Liver (tissue), 9 donors: ENCODE data around the gene CSF1. TPM values are rescaled to one million over a fixed set of nuclear protein-coding genes. Genes with fewer than 3 reads are reported as not detected.

Experiments
- DNase-seq: peaks from one replicate; pipeline ENCODE4 v3.0.0-alpha.2; 2017; ENCODE audit warnings: low spot score
- H3K27ac ChIP-seq, 2 donors: one replicate each; pipeline ENCODE4 v1.7.0; 2013; ENCODE audit warnings: inconsistent platforms in 2 of 2, low read length in 2 of 2, control low read depth in 1 of 2, low read depth in 1 of 2, mild to moderate bottlenecking in 1 of 2
- H3K27me3 ChIP-seq, 4 donors: one replicate each; pipeline versions ENCODE4 v1.6.1 to v1.7.0; 2013; ENCODE audit warnings: low read length in 3 of 4, inconsistent platforms in 1 of 4, mild to moderate bottlenecking in 1 of 4, moderate library complexity in 1 of 4; ENCODE audit not compliant: control insufficient read depth in 4 of 4, insufficient read depth in 4 of 4
- H3K36me3 ChIP-seq, 4 donors: one replicate each; pipeline versions ENCODE4 v1.6.1 to v1.7.0; 2013; ENCODE audit warnings: low read length in 3 of 4, mild to moderate bottlenecking in 3 of 4, low read depth in 1 of 4, moderate library complexity in 1 of 4; ENCODE audit not compliant: control insufficient read depth in 4 of 4, insufficient read depth in 3 of 4
- H3K4me1 ChIP-seq, 4 donors: one replicate each; pipeline versions ENCODE4 v1.6.1 to v1.7.0; 2013; ENCODE audit warnings: low read length in 3 of 4, mild to moderate bottlenecking in 3 of 4, moderate library complexity in 1 of 4; ENCODE audit not compliant: control insufficient read depth in 4 of 4, insufficient read depth in 4 of 4
- H3K4me3 ChIP-seq, 3 donors: one replicate each; pipeline versions ENCODE4 v1.6.1 to v1.7.0; 2013; ENCODE audit warnings: low read length in 3 of 3, control low read depth in 1 of 3, low read depth in 1 of 3, mild to moderate bottlenecking in 1 of 3
- H3K9ac ChIP-seq, 2 donors: one replicate each; pipeline ENCODE4 v1.7.0; 2013; ENCODE audit warnings: low read length in 2 of 2, mild to moderate bottlenecking in 2 of 2, moderate library complexity in 2 of 2, control low read depth in 1 of 2, low read depth in 1 of 2
- H3K9me3 ChIP-seq, 4 donors: one replicate each; pipeline versions ENCODE4 v1.6.1 to v1.7.0; 2013; ENCODE audit warnings: low read length in 3 of 4; ENCODE audit not compliant: control insufficient read depth in 4 of 4
- EGR1 ChIP-seq, 2 donors: IDR thresholded peaks; 2 replicates each; pipeline ENCODE4 v1.6.1; 2016 to 2018; ENCODE audit warnings: antibody characterized with exemption in 2 of 2, low read depth in 2 of 2
- FOXA1 ChIP-seq: IDR thresholded peaks from 2 replicates; pipeline ENCODE4 v1.6.1; 2016; ENCODE audit warnings: antibody characterized with exemption
- FOXA2 ChIP-seq: IDR thresholded peaks from 2 replicates; pipeline ENCODE4 v1.6.1; 2016; ENCODE audit warnings: antibody characterized with exemption
- GABPA ChIP-seq, 2 donors: IDR thresholded peaks in 1 of 2; conservative IDR thresholded peaks in 1 of 2; 2 replicates each; pipeline ENCODE4 v1.6.1; 2016; ENCODE audit warnings: antibody characterized with exemption in 2 of 2, mild to moderate bottlenecking in 1 of 2, moderate library complexity in 1 of 2
- HNF4A ChIP-seq, 2 donors: conservative IDR thresholded peaks; 2 replicates each; pipeline ENCODE4 v1.6.1; 2016; ENCODE audit warnings: antibody characterized with exemption in 2 of 2, mild to moderate bottlenecking in 2 of 2
- HNF4G ChIP-seq: IDR thresholded peaks from 2 replicates; pipeline ENCODE4 v1.6.1; 2016; ENCODE audit warnings: antibody characterized with exemption
- JUND ChIP-seq, 2 donors: IDR thresholded peaks; 2 replicates each; pipeline ENCODE4 v1.6.1; 2016; ENCODE audit warnings: antibody characterized with exemption in 2 of 2
- NR2F2 ChIP-seq: IDR thresholded peaks from 2 replicates; pipeline ENCODE4 v1.6.1; 2016; ENCODE audit warnings: antibody characterized with exemption
- RAD21 ChIP-seq, 2 donors: IDR thresholded peaks; 2 replicates each; pipeline ENCODE4 v1.6.1; 2016; ENCODE audit warnings: antibody characterized with exemption in 2 of 2, mild to moderate bottlenecking in 2 of 2
- RXRA ChIP-seq, 2 donors: IDR thresholded peaks; 2 replicates each; pipeline ENCODE4 v1.6.1; 2017 to 2018; ENCODE audit warnings: antibody characterized with exemption in 2 of 2, mild to moderate bottlenecking in 1 of 2
- SP1 ChIP-seq: IDR thresholded peaks from 2 replicates; pipeline ENCODE4 v1.6.1; 2018; ENCODE audit warnings: antibody characterized with exemption, mild to moderate bottlenecking
- TAF1 ChIP-seq: conservative IDR thresholded peaks from 2 replicates; pipeline ENCODE4 v1.6.1; 2016; ENCODE audit warnings: antibody characterized with exemption, mild to moderate bottlenecking
- YY1 ChIP-seq: IDR thresholded peaks from 2 replicates; pipeline ENCODE4 v1.6.1; 2016; ENCODE audit warnings: antibody characterized with exemption, mild to moderate bottlenecking
- WGBS: extraction: QIAGEN DNeasy Blood & Tissue Kit; methylation state at CpG from one replicate; pipeline ENCODE4 v1.1.7; 2013; 5-methylcytosine and 5-hydroxymethylcytosine counted together
- polyA plus RNA-seq, 2 donors: library from polyadenylated mRNA; stranded (reverse) in 1 of 2; unstranded in 1 of 2; fragments of 200-250 nt in 1 of 2; fragments of >200 nt in 1 of 2; fragmentation: Nextera tagmentation in 1 of 2; extraction: Ambion mirVana in 1 of 2; gene quantifications; one replicate each; pipeline versions ENCODE4 v1.2.1 to v1.2.3, GENCODE V29; 2013 to 2015
- total RNA-seq, 2 donors: library from RNA; depleted of rRNA; stranded (reverse); fragments of >200 nt; gene quantifications; one replicate each; pipeline ENCODE4 v1.2.3, GENCODE V29; 2014
- TF ChIP-seq, protein P1 (sequence below): fragments of 150-350 bp; IDR thresholded peaks from 2 replicates; pipeline ENCODE4 v1.5.1; 2017; ENCODE audit warnings: improper control_type of control experiment, low read depth, low read length; ENCODE audit not compliant: missing input control
- TF ChIP-seq, protein P2 (sequence below): IDR thresholded peaks from 2 replicates; pipeline ENCODE4 v1.6.1; 2016; ENCODE audit warnings: antibody characterized with exemption
- TF ChIP-seq, protein P3 (sequence below): IDR thresholded peaks from 2 replicates; pipeline ENCODE4 v1.6.1; 2016; ENCODE audit warnings: antibody characterized with exemption
- TF ChIP-seq, protein P4 (sequence below): IDR thresholded peaks from 2 replicates; pipeline ENCODE4 v1.6.1; 2016; ENCODE audit warnings: antibody characterized with exemption
- TF ChIP-seq, protein P5 (sequence below): IDR thresholded peaks from 2 replicates; pipeline ENCODE4 v1.6.1; 2016; ENCODE audit warnings: antibody characterized with exemption, mild to moderate bottlenecking
- donor health status: healthy.
- donor health status: healthy.
- donor health status: healthy.
- donor health status: healthy.
- donor health status: healthy.

CSF1 gene
- total and polyA plus RNA-seq, 4 donors: 6.3 to 15.2 (median 11.3) TPM

DNA sequence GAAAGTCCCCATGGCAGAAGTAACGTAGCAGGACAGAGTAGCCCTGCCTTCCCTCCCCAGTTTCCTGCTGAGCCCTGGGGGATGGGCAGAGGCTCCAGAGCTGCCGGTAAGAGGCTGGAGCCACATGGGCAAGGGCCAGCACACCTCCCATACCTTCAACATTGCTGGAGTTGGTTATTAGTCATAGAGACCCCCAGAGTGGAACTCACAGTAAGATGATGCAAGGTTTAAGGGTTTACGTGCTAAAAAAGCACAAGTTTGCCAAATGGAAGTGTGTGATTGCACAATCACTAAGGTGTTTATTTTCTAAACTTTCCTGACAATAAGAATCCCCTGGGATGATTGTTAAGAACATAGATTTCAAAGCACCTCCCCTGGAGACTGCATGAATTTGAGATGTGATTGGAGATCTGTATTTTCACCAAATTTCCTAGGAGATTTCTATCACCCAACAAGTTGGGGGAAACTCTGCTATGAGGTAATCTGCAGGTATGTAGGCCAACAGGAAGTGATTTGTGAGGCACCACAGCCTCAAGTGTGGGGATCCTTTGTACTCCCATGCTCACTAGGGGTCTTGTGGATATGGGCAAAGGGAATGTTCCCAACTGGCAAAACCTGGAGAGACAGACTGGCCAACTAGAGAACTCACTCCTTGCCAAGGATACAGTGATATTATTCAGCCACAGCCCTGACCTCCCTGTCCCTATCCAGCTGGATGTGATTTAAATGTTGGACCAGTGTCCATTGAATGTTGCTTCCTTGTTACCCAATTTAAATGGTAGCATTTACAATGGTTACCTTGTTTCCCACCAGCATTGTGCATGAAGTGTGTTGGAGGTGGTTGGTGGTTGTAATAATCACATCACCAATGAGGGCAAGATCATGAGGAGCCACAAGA is 37.1 kb upstream of the CSF1 start (continued):
- TF ChIP-seq, protein P1, sequence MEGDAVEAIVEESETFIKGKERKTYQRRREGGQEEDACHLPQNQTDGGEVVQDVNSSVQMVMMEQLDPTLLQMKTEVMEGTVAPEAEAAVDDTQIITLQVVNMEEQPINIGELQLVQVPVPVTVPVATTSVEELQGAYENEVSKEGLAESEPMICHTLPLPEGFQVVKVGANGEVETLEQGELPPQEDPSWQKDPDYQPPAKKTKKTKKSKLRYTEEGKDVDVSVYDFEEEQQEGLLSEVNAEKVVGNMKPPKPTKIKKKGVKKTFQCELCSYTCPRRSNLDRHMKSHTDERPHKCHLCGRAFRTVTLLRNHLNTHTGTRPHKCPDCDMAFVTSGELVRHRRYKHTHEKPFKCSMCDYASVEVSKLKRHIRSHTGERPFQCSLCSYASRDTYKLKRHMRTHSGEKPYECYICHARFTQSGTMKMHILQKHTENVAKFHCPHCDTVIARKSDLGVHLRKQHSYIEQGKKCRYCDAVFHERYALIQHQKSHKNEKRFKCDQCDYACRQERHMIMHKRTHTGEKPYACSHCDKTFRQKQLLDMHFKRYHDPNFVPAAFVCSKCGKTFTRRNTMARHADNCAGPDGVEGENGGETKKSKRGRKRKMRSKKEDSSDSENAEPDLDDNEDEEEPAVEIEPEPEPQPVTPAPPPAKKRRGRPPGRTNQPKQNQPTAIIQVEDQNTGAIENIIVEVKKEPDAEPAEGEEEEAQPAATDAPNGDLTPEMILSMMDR: no peak
- TF ChIP-seq, protein P2, sequence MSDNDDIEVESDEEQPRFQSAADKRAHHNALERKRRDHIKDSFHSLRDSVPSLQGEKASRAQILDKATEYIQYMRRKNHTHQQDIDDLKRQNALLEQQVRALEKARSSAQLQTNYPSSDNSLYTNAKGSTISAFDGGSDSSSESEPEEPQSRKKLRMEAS: no peak
- no peak for TF ChIP-seq RXRA (IDR thresholded peaks at IDR 0.05)
- TF ChIP-seq, protein P3, sequence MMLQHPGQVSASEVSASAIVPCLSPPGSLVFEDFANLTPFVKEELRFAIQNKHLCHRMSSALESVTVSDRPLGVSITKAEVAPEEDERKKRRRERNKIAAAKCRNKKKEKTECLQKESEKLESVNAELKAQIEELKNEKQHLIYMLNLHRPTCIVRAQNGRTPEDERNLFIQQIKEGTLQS: no peak

DNA sequence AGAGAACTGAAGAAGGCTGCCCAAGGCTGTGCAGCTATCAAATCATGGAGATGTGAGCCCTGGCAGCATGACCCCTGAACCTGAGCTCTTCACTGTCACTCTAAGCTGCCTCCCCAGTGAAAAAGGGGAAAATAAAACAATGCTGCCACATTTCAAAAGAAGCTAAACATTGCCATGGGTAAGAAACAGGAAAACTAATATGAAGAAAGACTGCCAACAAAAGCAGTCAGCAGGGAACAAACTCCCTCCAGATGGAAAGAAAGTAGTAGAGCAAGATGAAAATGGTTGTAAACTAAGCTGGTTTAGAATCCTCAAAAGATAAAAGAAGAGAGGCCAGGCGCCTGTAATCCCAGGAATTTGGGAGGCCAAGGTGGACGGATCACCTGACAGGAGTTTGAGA is 36.2 kb upstream of the CSF1 start:
- TF ChIP-seq TAF1 (no peak), HNF4A (conservative IDR thresholded peaks at IDR 0.05) (no peak), SP1 (no peak), HNF4G (no peak), EGR1 (IDR thresholded peaks at IDR 0.05; ENCODE audit: low read depth in 2 of 2) (no peak), JUND (IDR thresholded peaks at IDR 0.05) (no peak), RAD21 (IDR thresholded peaks at IDR 0.05) (no peak), FOXA2 (no peak), RXRA (IDR thresholded peaks at IDR 0.05) (no peak), YY1 (no peak), FOXA1 (no peak), GABPA (IDR thresholded peaks at IDR 0.05 in 1 of 2, conservative IDR thresholded peaks at IDR 0.05 in 1 of 2) (no peak), NR2F2 (no peak)
- TF ChIP-seq, protein P1: no peak
- TF ChIP-seq, protein P4, sequence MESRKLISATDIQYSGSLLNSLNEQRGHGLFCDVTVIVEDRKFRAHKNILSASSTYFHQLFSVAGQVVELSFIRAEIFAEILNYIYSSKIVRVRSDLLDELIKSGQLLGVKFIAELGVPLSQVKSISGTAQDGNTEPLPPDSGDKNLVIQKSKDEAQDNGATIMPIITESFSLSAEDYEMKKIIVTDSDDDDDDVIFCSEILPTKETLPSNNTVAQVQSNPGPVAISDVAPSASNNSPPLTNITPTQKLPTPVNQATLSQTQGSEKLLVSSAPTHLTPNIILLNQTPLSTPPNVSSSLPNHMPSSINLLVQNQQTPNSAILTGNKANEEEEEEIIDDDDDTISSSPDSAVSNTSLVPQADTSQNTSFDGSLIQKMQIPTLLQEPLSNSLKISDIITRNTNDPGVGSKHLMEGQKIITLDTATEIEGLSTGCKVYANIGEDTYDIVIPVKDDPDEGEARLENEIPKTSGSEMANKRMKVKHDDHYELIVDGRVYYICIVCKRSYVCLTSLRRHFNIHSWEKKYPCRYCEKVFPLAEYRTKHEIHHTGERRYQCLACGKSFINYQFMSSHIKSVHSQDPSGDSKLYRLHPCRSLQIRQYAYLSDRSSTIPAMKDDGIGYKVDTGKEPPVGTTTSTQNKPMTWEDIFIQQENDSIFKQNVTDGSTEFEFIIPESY: no peak
- TF ChIP-seq, protein P2: no peak
- TF ChIP-seq, protein P3: no peak
- TF ChIP-seq, protein P5, sequence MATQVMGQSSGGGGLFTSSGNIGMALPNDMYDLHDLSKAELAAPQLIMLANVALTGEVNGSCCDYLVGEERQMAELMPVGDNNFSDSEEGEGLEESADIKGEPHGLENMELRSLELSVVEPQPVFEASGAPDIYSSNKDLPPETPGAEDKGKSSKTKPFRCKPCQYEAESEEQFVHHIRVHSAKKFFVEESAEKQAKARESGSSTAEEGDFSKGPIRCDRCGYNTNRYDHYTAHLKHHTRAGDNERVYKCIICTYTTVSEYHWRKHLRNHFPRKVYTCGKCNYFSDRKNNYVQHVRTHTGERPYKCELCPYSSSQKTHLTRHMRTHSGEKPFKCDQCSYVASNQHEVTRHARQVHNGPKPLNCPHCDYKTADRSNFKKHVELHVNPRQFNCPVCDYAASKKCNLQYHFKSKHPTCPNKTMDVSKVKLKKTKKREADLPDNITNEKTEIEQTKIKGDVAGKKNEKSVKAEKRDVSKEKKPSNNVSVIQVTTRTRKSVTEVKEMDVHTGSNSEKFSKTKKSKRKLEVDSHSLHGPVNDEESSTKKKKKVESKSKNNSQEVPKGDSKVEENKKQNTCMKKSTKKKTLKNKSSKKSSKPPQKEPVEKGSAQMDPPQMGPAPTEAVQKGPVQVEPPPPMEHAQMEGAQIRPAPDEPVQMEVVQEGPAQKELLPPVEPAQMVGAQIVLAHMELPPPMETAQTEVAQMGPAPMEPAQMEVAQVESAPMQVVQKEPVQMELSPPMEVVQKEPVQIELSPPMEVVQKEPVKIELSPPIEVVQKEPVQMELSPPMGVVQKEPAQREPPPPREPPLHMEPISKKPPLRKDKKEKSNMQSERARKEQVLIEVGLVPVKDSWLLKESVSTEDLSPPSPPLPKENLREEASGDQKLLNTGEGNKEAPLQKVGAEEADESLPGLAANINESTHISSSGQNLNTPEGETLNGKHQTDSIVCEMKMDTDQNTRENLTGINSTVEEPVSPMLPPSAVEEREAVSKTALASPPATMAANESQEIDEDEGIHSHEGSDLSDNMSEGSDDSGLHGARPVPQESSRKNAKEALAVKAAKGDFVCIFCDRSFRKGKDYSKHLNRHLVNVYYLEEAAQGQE: no peak
- WGBS: 97% methylated on average over 2 of the region's 2 CpGs
- Histone ChIP-seq H3K9me3 (no peaks in the 10 kb centered on the region), H3K36me3 (no peaks in the 10 kb centered on the region), H3K27me3 (no peaks in the 10 kb centered on the region), H3K9ac (no peak overlapping the region), H3K27ac (no peak overlapping the region), H3K4me1 (peaks cover 0 to 11% (median 6%) of the 10 kb centered on the region in 4 donors), H3K4me3 (no peak overlapping the region)
- DNase-seq: no peak
